Mesenteric fat pad (tissue), 1 donor: ENCODE measurements around the gene CALM3. TPM values are rescaled to one million over a fixed set of nuclear protein-coding genes. Genes with fewer than 3 reads are reported as not detected.
A peak's percentile ranks its signal among the peaks of the same experiment; 100 is the strongest.
"Not testable (repeated sequence)": the region's sequence is repeated elsewhere in the genome, so short reads cannot be mapped to it uniquely, and the experiment has no call there.

Experiments used
- DNase-seq: peaks from one replicate; pipeline ENCODE4 v3.0.0-alpha.2; 2020; ENCODE audit warnings: low spot score
- long read RNA-seq: library from polyadenylated mRNA; unstranded; transcript quantifications from one replicate; pipeline ENCODE4 v2.0.0, GENCODE V29; 2020
- total RNA-seq: library from RNA; stranded (reverse); fragmentation: NEBNext Ultra II Directional; extraction: Animal tissue kit (Norgen Biotek cat#: 25700); gene quantifications from one replicate; pipeline ENCODE4 v1.2.1, GENCODE V29; 2021
- donor health status: DM: yes; HTN: yes; CAD: no.

The CALM3 gene
- total RNA-seq = 125 TPM
- long read RNA-seq, transcript CALM3-201 (6 exons, 2,289 nt) = major isoform, 38 of 44 reads
- long read RNA-seq, partial matches to known transcripts = 1 of 44 reads
- long read RNA-seq, other reads (novel, unspliced or antisense) = 5 of 44 reads

DNA sequence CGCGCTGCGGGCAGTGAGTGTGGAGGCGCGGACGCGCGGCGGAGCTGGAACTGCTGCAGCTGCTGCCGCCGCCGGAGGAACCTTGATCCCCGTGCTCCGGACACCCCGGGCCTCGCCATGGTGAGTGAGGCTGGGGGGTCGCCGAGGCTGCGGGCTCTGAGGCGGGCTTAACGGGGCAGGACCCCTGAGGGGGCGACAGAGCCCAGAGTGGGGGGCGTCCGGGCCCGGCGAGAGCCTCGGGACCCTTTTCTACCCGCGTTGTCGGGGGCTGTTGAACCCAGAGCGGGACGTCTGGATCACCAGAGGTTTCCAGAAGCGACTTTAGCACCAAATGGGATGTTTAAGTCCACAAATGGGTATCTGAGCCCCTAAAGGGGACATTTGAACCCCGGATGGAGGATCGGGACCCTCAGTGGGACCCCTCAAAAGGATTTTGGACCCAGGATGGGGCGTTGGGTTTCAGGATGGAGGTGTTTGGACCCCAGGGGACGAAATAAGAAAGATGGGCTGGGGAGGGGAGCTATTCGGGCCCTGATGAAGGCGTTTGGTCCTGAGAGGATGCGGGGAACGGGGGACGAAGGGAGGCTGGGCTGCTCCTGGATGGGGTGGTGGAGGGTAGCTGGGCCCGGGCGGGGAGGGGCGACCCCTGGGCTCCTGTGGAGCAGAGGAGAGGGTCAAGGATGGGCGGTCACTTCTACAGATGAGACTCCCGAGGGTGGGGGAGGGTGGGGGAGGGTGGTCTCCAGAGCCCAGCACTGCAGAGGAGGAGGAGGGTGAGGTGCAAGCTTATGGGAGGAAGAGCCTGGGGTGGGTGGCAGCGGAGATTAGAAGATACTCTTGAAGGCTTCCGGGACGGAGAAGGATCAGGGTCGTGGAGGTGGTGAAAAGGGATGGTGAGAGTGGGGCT lies at the start of gene CALM3:
TSS of gene CALM3 (plus strand) at position 13 of the 907 bp plus-strand sequence. CDS start at position 118, 105 bp downstream.
- DNase-seq = peak; percentile 82

DNA sequence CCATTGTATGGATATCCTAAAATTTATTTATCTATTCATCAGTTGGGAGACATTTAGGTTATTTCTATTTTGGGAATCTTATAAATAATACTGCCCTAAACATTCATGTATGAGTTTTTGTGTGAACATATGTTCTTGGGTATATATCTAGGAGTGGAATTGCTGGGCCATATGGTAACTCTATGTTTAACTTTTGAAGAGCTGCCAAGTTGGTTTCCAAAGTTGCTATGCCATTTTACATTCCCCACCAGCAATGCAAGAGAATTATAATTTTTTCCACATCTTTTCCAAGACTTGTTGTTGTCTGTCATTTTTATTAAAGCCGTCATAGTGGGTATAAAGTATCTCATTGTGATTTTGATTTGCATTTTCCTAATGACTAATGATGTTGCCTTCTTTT lies 48.2 kb upstream of the CALM3 start:
- DNase-seq = no peak

DNA sequence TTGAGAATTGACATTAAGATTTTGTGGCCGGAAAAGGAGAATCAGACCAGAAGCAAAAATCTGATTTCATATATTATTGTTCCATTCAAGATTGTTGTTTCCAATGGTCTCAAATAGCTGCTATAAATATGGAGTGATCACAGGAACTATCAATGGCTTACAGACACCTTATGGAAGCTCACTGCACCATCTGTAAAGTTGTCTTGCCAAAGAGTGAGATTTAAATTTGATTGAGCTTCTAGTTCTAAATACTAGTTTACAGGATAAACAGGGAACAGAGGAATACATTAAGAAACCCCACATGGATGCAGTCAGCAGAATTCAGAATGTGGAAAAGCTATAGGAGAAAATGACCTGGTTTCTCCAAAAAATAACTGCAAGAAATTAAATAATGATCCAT lies 47.0 kb upstream of the CALM3 start:
- no peak for DNase-seq

DNA sequence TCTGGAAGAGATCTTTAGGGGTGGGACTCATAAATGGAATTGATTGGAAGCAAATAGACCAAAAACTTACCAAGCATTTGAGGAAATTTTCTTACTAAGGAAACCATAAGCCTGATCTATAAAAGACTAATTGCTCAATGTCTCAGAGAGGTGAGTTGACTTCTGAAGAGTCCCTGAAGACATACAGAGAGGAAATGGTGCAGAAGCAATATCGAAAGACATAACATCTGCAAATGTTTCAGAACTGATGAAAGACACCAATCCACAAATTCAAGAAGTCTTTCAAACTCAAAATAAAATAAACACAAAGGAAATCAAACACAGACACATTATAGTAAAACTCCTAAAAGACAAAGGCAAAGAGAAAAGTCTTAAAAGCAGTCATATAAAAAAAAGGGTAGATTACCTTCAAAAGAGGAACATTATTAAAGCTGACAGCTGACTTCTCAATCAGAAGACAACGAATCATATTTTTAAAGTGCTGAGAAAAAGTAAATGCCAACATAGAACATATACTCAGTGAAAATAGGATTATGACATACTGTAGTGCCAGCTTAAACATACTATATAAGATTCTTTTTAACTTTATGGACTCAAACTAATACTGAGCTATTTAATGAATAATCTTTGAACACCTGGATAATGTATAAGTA lies 45.4 kb upstream of the CALM3 start:
- no peak for DNase-seq

DNA sequence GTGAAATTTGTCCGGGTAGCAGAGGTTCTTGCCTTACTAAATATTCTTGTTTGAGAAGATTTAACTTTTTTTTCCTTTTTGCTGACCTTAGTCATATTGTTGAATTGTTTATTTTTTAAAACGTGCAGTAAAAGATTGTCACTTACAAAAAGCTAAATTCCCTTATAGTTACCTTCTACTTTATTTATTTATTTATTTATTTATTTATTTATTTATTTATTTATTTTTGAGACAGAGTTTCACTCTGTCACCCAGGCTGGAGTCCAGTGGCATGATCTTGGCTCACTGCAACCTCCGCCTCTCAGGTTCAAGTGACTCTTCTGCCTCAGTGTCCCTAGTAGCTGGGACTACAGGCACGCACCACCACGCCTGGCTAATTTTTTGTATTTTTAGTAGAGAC lies 44.7 kb upstream of the CALM3 start:
- not testable (repeated sequence) for DNase-seq

DNA sequence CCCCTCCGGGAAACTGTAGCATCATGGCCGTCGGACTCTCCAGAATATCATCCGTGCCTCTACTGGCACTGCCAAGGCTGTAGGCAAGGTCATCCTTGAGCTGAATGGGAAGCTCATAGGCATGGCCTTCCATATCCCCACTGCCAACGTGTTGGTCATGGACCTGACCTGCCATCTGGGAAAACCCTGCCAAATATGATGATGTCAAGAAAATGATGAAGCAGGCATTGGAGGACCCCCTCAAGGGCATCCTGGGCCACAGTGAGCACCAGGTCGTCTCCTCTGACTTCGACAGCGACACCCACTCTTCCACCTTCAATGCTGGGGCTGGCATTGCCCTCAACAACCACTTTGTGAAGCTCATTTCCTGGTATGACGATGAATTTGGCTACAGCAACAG lies 41.9 kb upstream of the CALM3 start:
- DNase-seq = no peak

DNA sequence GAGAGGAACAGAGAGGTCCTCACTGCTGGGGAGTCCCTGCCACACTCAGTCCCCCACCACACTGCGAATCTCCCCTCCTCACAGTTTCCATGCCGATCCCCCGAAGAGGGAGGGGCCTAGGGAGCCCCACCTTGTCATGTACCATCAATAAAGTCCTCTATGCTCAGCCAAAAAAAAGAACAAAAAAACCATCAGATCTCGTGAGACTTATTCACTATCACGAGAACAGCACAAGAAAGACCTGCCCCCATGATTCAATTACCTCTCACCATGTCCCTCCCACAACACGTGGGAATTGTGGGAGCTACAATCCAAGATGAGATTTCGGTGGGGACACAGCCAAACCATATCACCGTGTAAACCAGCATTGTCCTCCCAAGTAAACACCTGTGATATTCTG lies 41.5 kb upstream of the CALM3 start:
- DNase-seq = not testable (repeated sequence)

DNA sequence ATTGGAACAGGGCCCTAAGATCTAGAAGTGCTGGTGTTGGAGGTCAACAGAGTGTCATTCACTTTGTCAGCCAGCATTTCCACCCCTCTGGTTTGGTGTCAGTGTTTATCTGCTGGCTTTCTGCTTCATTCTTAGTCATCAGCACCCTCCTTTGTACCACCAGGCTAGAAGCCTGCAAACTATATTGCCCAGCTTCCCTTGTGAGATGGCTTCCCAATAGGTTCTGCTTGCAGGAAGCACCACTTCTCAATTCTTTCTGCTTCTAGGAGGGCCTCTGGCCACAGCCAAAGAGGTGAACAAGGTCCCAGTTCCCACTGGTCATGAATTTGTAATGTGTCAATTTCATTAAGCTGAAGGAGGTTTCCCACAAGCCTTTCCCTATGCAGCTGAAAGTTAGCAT lies 36.4 kb upstream of the CALM3 start:
- DNase-seq = no peak

DNA sequence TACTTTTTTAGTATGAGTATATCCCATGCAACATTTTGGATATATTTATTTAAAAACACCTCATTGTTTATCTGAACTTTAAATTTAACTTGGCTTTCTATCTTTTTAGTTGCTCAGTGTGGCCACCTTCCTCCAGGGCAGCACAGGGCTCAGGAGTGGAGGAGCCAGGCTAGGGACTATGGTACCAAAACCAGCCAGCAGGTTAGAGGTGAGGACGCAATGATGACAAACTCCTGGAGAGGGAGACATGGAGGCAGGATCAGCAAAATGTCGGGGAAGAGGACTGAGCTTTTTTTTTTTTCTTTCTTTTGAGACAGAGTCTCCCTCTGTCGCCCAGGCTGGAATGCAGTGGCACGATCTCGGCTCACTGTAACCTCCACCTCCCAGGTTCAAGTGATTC lies 29.6 kb upstream of the CALM3 start:
- DNase-seq = no peak

DNA sequence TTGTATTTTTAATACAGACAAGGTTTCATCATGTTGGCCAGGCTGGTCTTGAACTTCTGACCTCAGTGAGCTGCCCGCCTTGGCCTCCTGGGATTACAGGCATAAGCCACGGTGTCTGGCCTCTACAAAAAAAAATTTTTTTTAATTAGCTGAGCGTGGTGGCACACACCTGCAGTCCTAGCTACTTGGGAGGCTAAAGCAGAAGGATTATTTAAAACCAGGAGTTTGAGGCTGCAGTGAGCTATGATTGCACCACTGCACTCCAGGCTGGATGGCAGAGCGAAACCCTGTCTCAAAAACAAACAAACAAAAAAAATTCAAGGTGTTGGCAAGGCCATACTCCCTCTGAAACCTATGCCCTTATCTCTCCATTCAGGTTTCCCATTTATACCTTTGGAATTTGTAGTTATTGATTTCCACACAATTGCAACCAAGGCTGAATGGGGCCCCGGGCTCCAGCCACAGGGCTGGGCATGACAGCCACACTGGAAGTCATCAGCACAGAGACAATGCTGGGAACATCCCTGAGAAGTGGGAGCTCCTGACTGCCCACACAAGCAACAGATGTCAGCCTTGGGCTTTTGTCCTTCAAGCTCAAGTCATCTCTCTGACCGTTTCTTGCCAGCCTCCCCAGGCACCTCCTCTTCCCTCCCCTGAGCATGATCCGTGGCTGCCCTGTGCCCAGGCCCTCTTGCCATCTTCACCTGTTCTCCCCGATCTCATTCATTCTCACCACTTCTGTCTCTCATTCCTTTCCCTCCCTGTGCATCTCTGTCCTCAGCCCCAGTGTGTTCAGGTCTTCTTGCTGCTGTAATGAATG lies 27.2 kb upstream of the CALM3 start:
- DNase-seq = no peak

DNA sequence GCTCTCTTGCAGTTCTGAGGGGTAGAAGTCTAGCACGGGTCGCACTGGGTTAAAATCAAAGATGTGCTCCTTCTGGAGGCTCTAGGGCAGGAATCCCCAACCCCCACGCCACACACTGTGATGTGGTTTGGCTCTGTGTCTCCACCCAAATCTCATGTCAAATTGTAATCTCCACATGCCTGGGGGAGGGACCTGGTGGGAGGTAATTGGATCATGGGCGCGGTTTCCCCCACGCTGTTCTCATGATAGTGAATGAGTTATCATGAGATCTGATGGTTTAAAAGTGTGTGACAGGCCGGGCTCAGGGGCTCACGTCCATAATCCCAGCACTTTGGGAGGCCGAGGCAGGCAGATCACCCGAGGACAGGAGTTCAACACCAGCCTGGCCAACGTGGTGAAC lies 26.6 kb upstream of the CALM3 start:
- no peak for DNase-seq

DNA sequence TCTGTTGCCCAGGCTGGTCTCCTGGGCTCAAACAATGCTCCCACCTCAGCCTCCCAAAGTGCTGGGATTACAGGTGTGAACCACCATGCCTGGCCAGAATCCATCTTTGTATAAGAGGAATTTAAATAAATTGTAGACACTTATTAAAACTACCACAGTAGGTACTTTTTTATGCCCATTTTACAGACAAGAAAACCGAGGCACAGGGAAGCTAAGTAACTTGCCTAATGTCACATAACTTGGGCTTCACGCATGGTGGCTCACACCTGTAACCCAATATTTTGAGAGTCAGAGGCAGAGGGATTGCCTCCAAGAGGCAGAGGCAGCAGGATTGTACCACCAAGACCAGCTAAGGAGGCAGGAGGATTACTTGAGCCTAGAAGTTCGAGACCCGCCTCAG lies 22.7 kb upstream of the CALM3 start:
- DNase-seq = no peak

DNA sequence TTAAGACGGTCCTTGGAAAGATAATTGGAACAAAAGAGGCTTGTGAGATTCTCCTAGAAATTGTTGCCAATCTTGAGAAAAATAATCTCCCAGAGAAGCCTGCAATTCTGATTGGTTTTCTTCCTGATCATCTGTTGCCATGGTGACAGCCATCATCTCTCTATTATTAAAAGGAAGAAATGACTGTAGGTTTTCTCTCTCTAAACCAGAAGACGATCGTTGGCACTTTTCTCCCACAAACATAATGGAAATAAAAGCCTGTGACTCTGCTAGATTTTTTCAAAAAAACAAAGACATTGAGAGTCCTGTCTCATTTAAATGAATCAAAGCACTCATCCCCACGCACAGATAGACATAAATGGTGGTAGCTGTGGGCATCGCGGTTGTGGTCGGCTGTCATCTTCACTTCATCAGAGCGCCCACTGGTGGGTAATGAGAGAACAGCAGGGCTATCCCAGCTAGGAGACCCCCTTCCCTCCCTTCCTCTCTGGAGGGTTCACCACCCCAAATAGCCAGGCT lies 21.7 kb upstream of the CALM3 start:
- no peak for DNase-seq

DNA sequence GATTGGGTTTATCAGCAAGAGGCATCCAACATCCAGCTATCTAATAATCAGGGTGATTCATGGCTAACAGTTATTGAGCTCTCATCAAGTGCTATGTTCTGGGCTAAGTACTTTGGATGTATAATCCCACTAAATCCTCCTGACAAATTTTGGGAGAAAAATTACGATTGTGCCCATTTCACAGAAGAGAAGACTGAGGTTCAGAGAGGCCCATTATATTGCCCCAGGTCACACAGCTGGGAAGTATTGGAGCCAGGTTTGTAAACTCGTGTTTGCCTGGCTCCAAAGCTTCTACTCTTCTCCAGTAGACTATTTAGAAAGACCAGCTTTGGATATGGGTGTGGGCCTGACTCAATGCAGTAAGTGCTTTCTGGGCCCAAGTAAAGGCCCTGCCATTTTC lies 20.9 kb upstream of the CALM3 start:
- DNase-seq = no peak

DNA sequence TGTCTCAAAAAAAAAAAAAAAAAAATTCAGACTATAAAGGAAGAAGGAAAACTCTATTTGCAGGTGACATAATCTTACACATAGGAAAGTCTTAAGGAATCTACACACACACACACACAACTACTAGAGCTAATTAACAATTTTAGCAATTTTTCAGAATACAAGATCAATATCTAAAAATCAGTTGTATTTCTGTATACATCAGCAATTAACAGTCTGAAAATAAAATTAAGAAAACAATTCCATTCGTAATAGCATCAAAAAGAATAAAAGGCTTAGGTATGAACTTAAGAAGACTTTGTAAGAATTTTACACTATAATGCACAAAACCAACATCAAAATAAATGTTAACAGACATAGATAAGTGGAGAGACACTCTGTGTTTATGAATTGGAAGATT lies 15.6 kb upstream of the CALM3 start:
- no peak for DNase-seq

DNA sequence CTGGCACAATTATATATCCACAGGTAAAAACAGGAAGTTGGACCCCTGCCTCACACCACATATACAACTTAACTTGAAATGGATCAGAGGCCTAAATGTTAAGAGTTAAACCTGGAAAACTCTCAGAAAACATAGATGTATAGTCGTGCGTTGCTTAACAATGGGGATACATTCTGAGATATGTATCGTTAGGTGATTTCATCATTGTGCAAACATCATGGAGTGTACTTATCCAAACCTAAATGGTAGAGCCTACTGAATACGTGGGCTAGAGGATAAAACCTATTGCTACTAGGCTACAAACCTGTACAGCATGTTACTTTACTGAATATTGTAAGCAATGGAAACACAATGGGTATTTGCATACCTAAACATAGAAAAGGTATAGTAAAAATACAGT lies 14.8 kb upstream of the CALM3 start:
- no peak for DNase-seq

DNA sequence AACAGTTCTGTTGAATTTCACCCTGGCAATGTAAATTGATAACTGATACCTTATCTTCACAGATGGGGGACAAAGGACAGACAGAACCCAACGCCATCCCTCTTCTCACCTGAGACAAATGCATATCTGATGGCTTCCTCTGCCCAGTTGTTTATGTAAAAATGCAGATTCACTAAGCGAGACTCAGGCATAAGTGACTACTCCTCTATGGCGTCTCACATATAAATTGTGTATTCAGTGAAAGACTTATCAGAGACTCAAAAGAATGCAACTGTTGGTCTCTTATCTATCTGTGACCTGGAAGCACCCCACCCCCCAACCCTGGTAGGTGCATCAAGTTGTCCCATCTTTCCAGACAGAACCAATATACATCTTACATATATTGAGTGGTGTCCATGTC lies 13.3 kb upstream of the CALM3 start:
- no peak for DNase-seq

DNA sequence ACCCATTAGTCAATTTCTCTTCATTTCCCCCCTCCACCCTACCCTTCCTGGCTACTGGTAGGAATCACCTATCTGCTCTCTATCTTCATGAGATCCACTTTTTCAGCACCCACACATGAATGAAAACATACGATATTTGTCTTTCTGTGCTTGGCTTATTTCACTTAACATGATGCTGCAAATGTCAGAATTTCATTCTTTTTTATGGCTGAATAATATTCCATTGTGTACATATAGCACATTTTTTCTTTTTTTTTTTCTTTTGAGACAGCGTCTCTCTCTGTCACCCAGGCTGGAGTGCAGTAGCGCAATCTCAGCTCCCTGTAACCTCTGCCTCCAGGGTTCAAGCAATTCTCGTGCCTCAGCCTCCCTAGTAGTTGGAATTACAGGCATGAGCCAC lies 9.9 kb upstream of the CALM3 start:
- peak; percentile 28 for DNase-seq

DNA sequence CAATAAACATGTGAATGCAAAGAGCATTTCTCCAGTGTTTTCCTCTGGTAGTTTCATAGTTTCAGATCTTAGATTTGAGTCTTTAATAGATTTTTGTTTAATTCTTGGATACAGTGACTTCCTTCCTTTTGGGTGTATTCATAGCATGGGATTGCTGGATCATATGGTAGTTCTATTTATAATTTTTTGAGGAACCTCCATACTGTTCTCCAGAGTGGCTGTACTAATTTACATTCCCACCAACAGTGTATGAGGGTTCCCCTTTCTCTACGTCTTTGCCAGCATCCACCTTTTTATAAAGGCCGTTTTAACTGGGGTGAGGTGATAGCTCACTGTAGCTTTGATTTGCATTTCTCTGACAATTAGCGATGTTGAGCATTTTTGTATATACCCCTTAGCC lies 9.3 kb upstream of the CALM3 start:
- DNase-seq = no peak

DNA sequence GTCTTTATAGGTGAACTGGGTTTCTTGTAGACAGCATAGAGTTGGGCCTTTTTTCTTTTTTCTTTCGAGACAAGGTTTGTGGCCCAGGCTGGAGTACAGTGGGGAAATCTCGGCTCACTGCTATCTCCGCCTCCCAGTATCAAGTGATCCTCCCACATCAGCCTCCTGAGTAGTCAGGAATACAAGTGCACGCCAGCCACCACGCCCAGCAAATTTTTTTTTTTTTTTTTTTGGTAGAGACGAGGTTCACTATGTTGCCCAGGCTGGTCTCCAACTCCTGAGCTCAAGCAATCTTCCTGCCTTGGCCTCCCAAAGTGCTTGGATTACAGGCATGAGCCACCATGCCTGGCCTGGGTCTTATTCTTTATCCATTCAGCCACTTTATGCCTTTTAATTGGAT lies 5.1 kb upstream of the CALM3 start:
- no peak for DNase-seq

DNA sequence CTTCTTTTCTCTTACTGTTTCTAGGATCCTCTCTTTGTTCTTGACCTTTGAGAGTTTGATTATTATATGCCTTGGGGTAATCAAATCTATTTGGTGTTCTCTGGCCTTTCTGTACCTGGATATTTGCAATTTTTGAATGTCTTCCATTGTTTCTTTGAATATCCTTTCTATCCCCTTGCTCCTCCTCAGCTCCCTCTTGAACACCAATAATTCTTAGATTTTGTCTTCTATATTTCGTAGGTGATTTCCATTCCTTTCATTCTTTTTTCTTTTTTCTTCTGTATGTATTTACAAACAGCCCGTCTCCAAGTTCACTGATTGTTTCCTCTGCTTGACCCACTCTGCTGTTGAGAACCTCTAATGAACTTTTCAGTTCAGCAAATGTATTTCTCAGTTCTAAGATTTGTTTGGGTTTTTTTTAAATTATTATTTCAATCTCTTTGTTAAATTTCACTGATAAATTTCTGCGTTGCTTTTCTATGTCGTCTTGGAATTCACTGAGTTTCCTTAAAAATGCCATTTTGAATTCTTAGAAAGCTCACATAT lies 2.7 kb upstream of the CALM3 start:
- DNase-seq = no peak
